ENCODE results near the gene CISD3. TPM values are rescaled to one million over a fixed set of nuclear protein-coding genes. Genes with fewer than 3 reads are reported as not detected.
"Not testable (repeated sequence)": the region's sequence is repeated elsewhere in the genome, so short reads cannot be mapped to it uniquely, and the experiment has no call there.

Gene CISD3
- total RNA-seq, 1 donor from 2014 or later, result 1.6 TPM

DNA sequence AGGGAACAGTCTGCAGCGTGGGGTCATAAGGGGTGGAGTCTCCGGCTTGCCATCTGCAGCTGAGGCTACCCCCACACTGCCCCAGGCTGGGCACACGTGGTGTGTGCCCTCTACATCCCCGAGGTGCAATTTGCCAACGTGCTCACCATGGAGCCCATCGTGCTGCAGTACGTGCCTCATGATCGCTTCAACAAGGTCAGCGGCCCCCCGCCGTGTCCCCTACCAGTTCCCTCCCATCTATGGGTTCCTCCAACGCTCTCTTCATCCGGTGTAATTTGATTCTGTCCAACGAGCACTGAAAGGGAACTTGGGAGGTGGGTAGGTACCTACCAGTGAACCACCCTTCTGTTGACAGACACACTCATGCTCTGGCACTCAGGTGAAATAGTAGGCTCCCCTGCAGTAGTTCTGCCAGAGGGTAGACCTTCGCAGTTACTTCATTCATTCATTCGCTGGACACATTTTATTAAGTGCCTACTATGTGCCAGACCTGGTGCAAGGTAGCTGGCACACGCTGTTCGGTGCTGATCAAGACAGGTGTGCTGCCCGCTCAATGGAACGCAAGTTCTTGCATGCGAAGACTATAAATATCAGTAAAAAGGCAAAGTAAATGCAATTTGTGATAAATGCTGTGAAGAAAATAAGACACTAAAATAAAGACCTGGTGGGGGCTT, 22.3 kb upstream of the CISD3 start:
- no peak for DNase-seq

- no peak for DNase-seq
Measured at GRCh38 chr17:38709104-38709820, 20.9 kb upstream of the CISD3 start.

GRCh38 chr17:38709864-38710603, 20.1 kb upstream of the CISD3 start:
- DNase-seq, result no peak

- no peak for DNase-seq
Measured at GRCh38 chr17:38710604-38710962, 19.6 kb upstream of the CISD3 start.

DNA sequence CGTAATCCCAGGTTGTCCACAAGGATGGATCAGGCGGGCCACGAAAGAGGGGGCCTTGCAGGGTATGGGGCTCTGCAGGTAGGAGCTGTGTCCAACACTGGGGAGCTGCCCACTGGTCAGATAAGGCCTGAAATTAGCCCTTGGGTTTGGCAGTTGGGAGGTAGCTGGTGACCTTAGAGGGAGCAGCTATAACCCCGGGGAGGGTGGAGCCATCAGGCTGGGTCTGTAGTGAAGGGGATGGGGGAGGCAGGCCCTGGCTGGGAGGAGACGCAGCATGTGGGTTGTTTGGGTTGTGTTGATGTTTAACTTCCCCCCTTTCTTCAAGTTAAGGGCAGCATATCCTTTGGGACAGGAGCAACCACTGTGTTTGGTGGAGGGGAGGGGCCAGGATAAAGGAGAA, 19.2 kb upstream of the CISD3 start:
- no peak for DNase-seq

DNA sequence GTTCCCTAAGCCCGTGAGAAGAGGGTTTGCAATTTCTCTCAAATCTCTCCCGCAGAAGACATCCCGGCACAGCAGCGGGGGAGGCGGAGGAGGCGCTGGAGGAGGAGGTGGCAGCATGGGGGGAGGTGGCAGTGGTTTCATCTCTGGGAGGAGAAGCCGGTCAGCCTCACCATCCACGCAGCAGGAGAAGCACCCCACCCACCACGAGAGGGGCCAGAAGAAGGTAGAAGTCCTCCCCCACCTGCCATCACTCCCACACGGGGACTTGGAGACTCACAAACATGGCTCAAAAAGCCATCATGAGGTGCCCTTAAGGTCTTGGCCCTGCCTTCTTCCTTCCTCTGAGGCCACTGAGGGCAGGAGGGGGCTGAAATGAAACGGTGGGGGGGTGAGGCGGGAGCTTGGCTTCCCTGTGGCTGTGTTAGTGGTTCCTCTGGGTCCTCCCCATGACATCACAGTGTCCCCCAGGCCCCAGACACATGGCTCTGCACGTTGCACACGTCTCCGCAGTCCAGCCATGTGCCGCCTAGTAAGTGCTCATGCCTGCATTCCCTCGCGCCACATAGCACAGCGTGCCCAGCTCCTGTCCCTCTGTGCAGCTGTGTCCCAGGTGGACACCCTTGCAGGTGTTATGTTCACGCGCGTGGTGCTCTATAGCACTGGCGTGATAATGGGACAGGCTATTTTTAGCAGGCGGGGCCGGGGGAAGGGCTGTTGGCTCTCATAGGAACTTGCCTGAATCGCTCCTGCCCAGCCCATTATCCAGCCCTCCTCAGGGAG, 18.2 kb upstream of the CISD3 start:
- DNase-seq, result no peak

- DNase-seq, result no peak
Measured at GRCh38 chr17:38712593-38712992, 17.5 kb upstream of the CISD3 start.

- no peak for DNase-seq
Measured at GRCh38 chr17:38713456-38714075, 16.6 kb upstream of the CISD3 start.

- DNase-seq, result no peak
Measured at GRCh38 chr17:38715216-38715943, 14.8 kb upstream of the CISD3 start.

DNA sequence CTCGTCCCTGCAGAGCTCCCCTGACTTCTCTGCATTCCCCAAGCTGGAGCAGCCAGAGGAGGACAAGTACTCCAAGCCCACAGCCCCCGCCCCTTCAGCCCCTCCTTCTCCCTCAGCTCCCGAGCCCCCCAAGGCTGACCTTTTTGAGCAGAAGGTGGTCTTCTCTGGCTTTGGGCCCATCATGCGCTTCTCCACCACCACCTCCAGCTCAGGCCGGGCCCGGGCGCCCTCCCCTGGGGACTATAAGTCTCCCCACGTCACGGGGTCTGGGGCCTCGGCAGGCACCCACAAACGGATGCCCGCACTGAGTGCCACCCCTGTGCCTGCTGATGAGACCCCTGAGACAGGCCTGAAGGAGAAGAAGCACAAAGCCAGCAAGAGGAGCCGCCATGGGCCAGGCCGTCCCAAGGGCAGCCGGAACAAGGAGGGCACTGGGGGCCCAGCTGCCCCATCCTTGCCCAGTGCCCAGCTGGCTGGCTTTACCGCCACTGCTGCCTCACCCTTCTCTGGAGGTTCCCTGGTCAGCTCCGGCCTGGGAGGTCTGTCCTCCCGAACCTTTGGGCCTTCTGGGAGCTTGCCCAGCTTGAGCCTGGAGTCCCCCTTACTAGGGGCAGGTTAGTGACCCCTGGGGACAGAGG, 13.7 kb upstream of the CISD3 start:
- DNase-seq, result no peak

GRCh38 chr17:38717139-38717745, 12.9 kb upstream of the CISD3 start:
- no peak for DNase-seq

DNA sequence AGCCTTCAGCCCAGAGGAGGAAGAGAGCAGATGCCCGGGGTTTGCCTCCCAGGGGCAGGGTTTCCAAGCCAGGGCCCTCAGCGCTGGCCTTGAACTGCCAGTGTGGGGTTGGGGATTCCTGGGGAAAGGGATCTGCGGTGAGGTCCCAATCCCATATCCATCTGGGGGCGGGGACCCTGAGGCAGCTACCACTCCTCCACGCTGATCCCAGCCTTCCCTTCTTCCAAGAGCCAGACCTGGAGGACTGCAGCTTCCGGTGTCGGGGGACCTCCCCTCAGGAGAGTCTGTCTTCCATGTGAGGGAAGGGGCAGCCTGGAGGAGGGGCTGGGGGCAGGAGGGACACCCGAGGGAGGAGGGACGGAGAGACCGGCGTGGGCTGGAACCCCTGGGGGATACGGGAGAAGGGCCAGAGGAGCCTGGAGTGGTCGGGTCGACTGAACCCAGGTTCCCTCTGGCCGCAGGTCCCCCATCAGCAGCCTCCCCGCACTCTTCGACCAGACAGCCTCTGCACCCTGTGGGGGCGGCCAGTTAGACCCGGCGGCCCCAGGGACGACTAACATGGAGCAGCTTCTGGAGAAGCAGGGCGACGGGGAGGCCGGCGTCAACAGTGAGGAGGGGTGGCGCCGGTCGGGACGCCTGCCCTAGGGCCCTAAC, 10.7 kb upstream of the CISD3 start:
- DNase-seq, result no peak

- DNase-seq, result no peak
Measured at GRCh38 chr17:38719943-38720641, 10.0 kb upstream of the CISD3 start.

DNA sequence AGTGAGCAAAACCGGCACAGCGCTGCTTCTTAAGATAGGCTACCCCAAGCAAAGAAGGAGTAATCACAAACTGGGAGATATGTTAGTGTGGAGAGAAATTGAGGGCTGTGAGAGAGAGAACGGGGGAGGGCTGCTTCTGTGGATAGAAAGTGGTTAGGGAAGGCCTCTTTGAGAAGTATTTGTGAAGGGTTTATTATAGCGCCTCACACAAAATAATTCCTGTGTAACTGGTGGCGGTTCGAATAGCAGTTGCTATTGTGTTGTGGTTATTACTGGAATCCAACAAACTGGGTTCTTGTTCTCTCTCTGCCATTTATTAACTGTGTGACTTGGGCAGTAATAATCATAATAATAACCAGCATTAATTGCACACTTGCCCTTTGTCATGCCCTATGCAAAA, 9.2 kb upstream of the CISD3 start:
- DNase-seq, result no peak

- no peak for DNase-seq
Measured at GRCh38 chr17:38721802-38722201, 8.3 kb upstream of the CISD3 start.

- DNase-seq, result peak; percentile 20
Measured at GRCh38 chr17:38724337-38724988, 5.7 kb upstream of the CISD3 start.

- DNase-seq, result no peak
Measured at GRCh38 chr17:38725066-38725465, 5.1 kb upstream of the CISD3 start.

DNA sequence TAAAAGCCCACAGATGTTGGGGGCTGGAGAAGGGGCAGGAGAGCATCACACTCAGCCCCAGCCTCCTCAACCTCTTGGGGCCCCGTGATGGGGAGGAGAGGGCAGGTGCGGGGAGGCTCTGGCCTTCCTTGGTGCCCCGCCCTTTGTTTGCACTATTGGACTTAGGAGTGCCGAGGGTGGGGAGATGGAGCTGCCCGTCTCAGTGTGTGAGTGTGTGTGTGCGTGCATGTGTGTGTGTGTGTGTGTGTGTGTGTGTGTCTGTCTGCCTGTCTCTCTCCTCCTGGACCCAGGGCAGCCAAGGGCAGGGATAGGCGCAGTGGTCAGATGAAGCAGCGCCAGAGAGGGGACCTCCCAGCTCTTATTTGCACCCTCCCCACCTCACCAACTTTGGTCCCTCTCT, 4.0 kb upstream of the CISD3 start:
- DNase-seq, result not testable (repeated sequence)

DNA sequence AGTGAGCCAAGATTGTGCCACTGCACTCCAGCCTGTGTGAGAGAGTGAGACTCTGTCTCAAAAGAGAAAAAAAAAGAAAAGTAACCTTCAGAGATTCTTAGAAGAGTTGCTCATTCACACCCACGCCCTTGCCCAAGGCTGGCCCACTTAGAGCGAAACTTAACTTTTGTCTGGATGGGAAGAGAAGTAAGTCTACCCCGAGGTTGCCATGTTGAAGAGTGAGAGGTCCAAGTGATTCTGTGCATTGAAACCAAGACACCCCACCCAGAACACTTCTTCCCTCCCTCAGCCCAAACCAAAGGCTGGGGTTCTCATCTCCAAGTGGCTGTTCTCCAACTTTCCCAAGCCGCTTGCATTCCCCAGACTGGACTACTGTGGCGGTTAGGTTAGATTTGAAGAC, 2.4 kb upstream of the CISD3 start:
- no peak for DNase-seq
